ENCODE data around the gene VSTM1. TPM values are rescaled to one million over a fixed set of nuclear protein-coding genes. Genes with fewer than 3 reads are reported as not detected.
"Not testable (repeated sequence)": the region's sequence is repeated elsewhere in the genome, so short reads cannot be mapped to it uniquely, and the experiment has no call there.

Gene VSTM1
- polyA plus RNA-seq, 3 donors = 3.7 to 172 (median 137) TPM

DNA sequence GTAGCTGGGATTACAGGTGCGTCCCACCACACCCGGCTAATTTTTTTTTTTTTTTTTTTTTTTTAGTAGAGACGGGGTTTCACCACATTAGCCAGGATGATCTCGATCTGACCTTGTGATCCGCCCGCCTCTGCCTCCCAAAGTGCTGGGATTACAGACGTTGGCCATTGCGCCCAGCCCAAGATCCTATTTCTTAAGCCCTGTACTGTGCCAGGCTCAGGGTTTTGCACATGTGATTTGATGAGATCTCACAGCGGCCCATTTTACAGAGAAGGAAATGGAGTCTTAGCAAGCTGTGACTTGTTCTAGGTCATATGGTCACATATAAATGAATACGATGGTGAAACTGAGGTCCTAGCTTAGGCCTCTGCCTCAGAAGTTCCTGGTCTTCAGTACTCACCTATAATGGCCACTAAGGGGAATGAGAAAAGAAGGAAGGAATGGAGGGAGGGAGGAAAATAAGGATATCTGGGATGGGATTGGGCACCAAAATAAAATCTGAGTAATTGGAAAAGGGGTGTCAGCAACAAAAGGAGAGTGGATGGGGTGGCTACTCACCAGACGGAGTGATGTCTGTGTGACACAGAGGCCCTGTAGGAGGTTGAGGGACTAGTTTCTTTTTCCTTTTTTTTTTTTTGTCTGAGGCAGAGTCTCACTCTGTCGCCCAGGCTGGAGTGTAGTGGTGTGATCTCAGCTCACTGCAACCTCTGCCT, 35.6 kb upstream of the VSTM1 start:
- Histone ChIP-seq H3K27me3 (ENCODE audit: control insufficient read depth in 2 of 2, insufficient read depth in 2 of 2, low read length in 2 of 2) (no peaks in the 10 kb centered on the region), H3K36me3 (replicated peaks in 1 of 2; ENCODE audit: control insufficient read depth in 1 of 2, insufficient read depth in 2 of 2, low read length in 2 of 2) (peaks cover 8 to 10% of the 10 kb centered on the region in 2 donors), H3K4me1 (ENCODE audit: control insufficient read depth in 1 of 2, insufficient read depth in 2 of 2, low read length in 2 of 2) (peaks cover 85 to 92% of the 10 kb centered on the region in 2 donors), H3K4me3 (replicated peaks in 1 of 3; ENCODE audit: low read depth in 2 of 3, low read length in 3 of 3) (peak overlapping the region; percentile 75 to 95 (median 92)), H3K4me2 (replicated peaks; ENCODE audit: extremely low read depth, low read length, poor library complexity, severe bottlenecking) (peak overlapping the region; percentile 83), H2AFZ (ENCODE audit: insufficient read depth, low read depth, low read length, poor library complexity, severe bottlenecking) (no peak overlapping the region), H3K9me3 (replicated peaks in 1 of 2; ENCODE audit: control insufficient read depth in 1 of 2, insufficient read depth in 1 of 2, low read length in 2 of 2) (peaks cover 5 to 9% of the 10 kb centered on the region in 2 donors), H3K27ac (ENCODE audit: low read depth in 1 of 2, low read length in 2 of 2) (peak overlapping the region; percentile 86 to 95), H3K9ac (ENCODE audit: insufficient read depth, low read length, poor library complexity, severe bottlenecking) (peak overlapping the region; percentile 84), H3K79me2 (ENCODE audit: insufficient read depth, low read length) (peaks cover 87% of the 10 kb centered on the region), H4K20me1 (ENCODE audit: insufficient read depth, low read length) (peaks cover 20% of the 10 kb centered on the region)
- Mint-ChIP-seq H3K27me3 (ENCODE audit: low read depth in 3 of 3) (peaks cover 0 to 3% (median 2%) of the 10 kb centered on the region in 3 donors), H3K9me3 (peaks cover 0 to 8% (median 5%) of the 10 kb centered on the region in 7 donors), H3K4me3 (peak overlapping the region; percentile 90 to 94), H3K4me1 (peaks cover 66% of the 10 kb centered on the region), H3K36me3 (peaks cover 12 to 27% of the 10 kb centered on the region in 2 donors), H3K27ac (peak overlapping the region; percentile 96 to 99 (median 98))
- DNase-seq = peak in 2 of 3 donors; percentile 35 to 43
- WGBS (ENCODE audit: insufficient coverage) = 60% methylated on average over 4 of the region's 12 CpGs
- TF ChIP-seq, protein P1, sequence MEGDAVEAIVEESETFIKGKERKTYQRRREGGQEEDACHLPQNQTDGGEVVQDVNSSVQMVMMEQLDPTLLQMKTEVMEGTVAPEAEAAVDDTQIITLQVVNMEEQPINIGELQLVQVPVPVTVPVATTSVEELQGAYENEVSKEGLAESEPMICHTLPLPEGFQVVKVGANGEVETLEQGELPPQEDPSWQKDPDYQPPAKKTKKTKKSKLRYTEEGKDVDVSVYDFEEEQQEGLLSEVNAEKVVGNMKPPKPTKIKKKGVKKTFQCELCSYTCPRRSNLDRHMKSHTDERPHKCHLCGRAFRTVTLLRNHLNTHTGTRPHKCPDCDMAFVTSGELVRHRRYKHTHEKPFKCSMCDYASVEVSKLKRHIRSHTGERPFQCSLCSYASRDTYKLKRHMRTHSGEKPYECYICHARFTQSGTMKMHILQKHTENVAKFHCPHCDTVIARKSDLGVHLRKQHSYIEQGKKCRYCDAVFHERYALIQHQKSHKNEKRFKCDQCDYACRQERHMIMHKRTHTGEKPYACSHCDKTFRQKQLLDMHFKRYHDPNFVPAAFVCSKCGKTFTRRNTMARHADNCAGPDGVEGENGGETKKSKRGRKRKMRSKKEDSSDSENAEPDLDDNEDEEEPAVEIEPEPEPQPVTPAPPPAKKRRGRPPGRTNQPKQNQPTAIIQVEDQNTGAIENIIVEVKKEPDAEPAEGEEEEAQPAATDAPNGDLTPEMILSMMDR (IDR thresholded peaks at IDR 0.05) = no peak
- intact Hi-C loops (cut with micrococcal nuclease) = loop anchor here in 1 of 2 donors (10.0 kb wide), 1 partner anchor 55 kb away; no protein-coding TSS in a partner anchor

DNA sequence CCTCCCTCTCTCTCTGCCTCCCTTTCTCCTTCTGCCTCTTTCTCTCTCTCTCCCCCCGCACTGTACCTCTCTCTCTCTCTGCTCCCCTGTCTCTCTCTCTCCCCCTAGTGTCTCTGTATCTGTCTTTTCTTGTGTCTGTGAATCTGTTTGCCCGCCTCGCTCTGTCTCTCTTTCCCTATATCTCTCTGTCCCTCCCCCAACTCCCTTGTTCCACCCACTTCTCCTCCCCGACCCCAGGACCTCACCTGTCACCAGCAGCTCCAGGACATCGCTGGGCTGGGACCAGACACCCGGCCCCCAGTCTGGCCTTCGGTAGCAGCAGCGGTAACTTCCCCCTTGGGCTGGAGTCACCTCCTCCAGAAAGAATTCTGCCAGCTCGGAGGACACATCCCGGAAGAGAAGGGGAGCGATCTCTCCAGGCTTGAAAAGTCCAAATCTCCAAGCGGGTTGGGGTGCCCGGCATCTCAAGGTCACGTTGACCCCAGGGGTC, 33.0 kb upstream of the VSTM1 start:
- Histone ChIP-seq H3K9ac (ENCODE audit: insufficient read depth, low read length, poor library complexity, severe bottlenecking) (peak overlapping the region; percentile 66), H3K4me1 (ENCODE audit: control insufficient read depth in 1 of 2, insufficient read depth in 2 of 2, low read length in 2 of 2) (peaks cover 69 to 75% of the 10 kb centered on the region in 2 donors), H4K20me1 (ENCODE audit: insufficient read depth, low read length) (peaks cover 31% of the 10 kb centered on the region), H3K9me3 (replicated peaks in 1 of 2; ENCODE audit: control insufficient read depth in 1 of 2, insufficient read depth in 1 of 2, low read length in 2 of 2) (peaks cover 5 to 9% of the 10 kb centered on the region in 2 donors), H3K27me3 (ENCODE audit: control insufficient read depth in 2 of 2, insufficient read depth in 2 of 2, low read length in 2 of 2) (no peaks in the 10 kb centered on the region), H3K36me3 (replicated peaks in 1 of 2; ENCODE audit: control insufficient read depth in 1 of 2, insufficient read depth in 2 of 2, low read length in 2 of 2) (peaks cover 8 to 16% of the 10 kb centered on the region in 2 donors), H3K4me2 (replicated peaks; ENCODE audit: extremely low read depth, low read length, poor library complexity, severe bottlenecking) (peak overlapping the region; percentile 72), H3K79me2 (ENCODE audit: insufficient read depth, low read length) (peaks cover 63% of the 10 kb centered on the region), H3K27ac (ENCODE audit: low read depth in 1 of 2, low read length in 2 of 2) (peak overlapping the region; percentile 49 to 80), H3K4me3 (replicated peaks in 1 of 3; ENCODE audit: low read depth in 2 of 3, low read length in 3 of 3) (peak overlapping the region; percentile 17 to 92 (median 26)), H2AFZ (ENCODE audit: insufficient read depth, low read depth, low read length, poor library complexity, severe bottlenecking) (peak overlapping the region; percentile 64)
- Mint-ChIP-seq H3K36me3 (peaks cover 18 to 35% of the 10 kb centered on the region in 2 donors), H3K27ac (peak overlapping the region; percentile 87 to 94 (median 92)), H3K27me3 (ENCODE audit: low read depth in 3 of 3) (peaks cover 0 to 9% (median 3%) of the 10 kb centered on the region in 3 donors), H3K9me3 (peaks cover 0 to 13% (median 5%) of the 10 kb centered on the region in 7 donors), H3K4me3 (peak overlapping the region; percentile 81 to 96), H3K4me1 (peaks cover 58% of the 10 kb centered on the region)
- TF ChIP-seq, protein P1 (IDR thresholded peaks at IDR 0.05) = no peak
- peak; percentile 40 to 58 (median 42) for DNase-seq
- 5% methylated on average over 13 of the region's 14 CpGs for WGBS (ENCODE audit: insufficient coverage)
- intact Hi-C loops (cut with micrococcal nuclease) = loop anchor here in 1 of 2 donors (10.0 kb wide), 1 partner anchor 52 kb away; no protein-coding TSS in a partner anchor

DNA sequence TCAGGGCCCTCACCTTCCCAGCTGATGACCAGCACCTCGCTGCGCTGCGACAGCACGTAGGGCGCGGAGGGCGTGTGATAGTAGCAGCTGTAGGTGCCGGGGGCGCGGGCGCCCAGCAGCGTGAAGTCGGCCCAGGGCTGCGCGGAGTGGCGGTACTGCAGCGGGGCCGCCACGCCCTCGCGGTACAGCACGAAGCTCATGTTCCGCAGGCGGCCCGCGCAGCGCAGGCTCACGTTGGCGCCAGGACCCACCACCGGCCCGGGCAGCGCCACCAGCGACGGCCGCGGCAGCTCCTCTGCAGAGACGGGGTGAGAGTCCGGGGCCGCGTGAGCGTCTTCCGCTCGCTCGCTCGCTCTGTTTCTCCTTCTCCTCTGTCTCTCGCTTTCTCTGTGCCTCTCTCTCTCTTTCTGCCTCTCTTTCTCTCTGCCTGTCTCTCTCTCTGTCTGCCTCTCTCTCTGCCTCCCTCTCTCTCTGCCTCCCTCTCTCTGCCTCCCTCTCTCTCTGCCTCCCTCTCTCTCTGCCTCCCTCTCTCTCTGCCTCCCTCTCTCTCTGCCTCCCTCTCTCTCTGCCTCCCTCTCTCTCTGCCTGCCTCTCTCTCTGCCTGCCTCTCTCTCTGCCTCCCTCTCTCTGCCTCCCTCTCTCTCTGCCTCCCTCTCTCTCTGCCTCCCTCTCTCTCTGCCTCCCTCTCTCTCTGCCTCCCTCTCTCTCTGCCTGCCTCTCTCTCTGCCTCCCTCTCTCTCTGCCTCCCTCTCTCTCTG, 32.3 kb upstream of the VSTM1 start:
- Histone ChIP-seq H3K27ac (ENCODE audit: low read depth in 1 of 2, low read length in 2 of 2) (peak overlapping the region in 1 of 2 donors; percentile 80), H4K20me1 (ENCODE audit: insufficient read depth, low read length) (peaks cover 31% of the 10 kb centered on the region), H3K4me1 (ENCODE audit: control insufficient read depth in 1 of 2, insufficient read depth in 2 of 2, low read length in 2 of 2) (peaks cover 62 to 69% of the 10 kb centered on the region in 2 donors), H2AFZ (ENCODE audit: insufficient read depth, low read depth, low read length, poor library complexity, severe bottlenecking) (peak overlapping the region; percentile 64), H3K4me3 (replicated peaks in 1 of 3; ENCODE audit: low read depth in 2 of 3, low read length in 3 of 3) (peak overlapping the region; percentile 17 to 92 (median 26)), H3K79me2 (ENCODE audit: insufficient read depth, low read length) (peaks cover 57% of the 10 kb centered on the region), H3K36me3 (replicated peaks in 1 of 2; ENCODE audit: control insufficient read depth in 1 of 2, insufficient read depth in 2 of 2, low read length in 2 of 2) (peaks cover 8 to 16% of the 10 kb centered on the region in 2 donors), H3K4me2 (replicated peaks; ENCODE audit: extremely low read depth, low read length, poor library complexity, severe bottlenecking) (peak overlapping the region; percentile 72), H3K9ac (ENCODE audit: insufficient read depth, low read length, poor library complexity, severe bottlenecking) (peak overlapping the region; percentile 66)
- intact Hi-C loops (cut with micrococcal nuclease) = loop anchor here in 1 of 2 donors (10.0 kb wide), 1 partner anchor 51 kb away; no protein-coding TSS in a partner anchor
- peak; percentile 35 to 51 (median 46) for DNase-seq
- Mint-ChIP-seq H3K27ac (peak overlapping the region in 6 of 7 donors; percentile 76 to 94 (median 90)), H3K36me3 (peaks cover 18 to 35% of the 10 kb centered on the region in 2 donors), H3K9me3 (peaks cover 0 to 13% (median 5%) of the 10 kb centered on the region in 7 donors), H3K4me1 (peaks cover 53% of the 10 kb centered on the region), H3K4me3 (peak overlapping the region; percentile 81 to 96)
- H3K27me3 Mint-ChIP-seq (ENCODE audit: low read depth in 3 of 3); H3K9me3 ChIP-seq (replicated peaks in 1 of 2; ENCODE audit: control insufficient read depth in 1 of 2, insufficient read depth in 1 of 2, low read length in 2 of 2); H3K27me3 ChIP-seq (ENCODE audit: control insufficient read depth in 2 of 2, insufficient read depth in 2 of 2, low read length in 2 of 2): not testable (repeated sequence)
- 2% methylated on average over 46 of the region's 46 CpGs for WGBS (ENCODE audit: insufficient coverage)

Data from CD14-positive monocyte (primary cell).